Activated CD4-positive, alpha-beta T cell treated with anti-CD3 and anti-CD28 coated beads, Interleukin-2, amount 10 ng/mL, durations not matched to agents 7 days and 5 days (primary cell): ENCODE data around the gene CD36. TPM values are rescaled to one million over a fixed set of nuclear protein-coding genes. Genes with fewer than 3 reads are reported as not detected.

Experiments used
- CTCF ChIA-PET: fragments of 350-600 bp; sonication (Branson Sonifier 250); formaldehyde crosslinking; loops from one replicate; lab custom pipeline; 2021; ENCODE audit warnings: antibody characterized with exemption; lab: Charles Lee
- POLR2A ChIA-PET: fragments of 350-600 bp; sonication (Branson Sonifier 250); formaldehyde crosslinking; loops from one replicate; lab custom pipeline; 2021; ENCODE audit warnings: antibody characterized with exemption; lab: Charles Lee
- DNase-seq: peaks from one replicate; pipeline ENCODE4 v3.0.0-alpha.2; 2020
- H3K27ac Mint-ChIP-seq: one replicate; pipeline ENCODE4 v1.8.0; 2021; ENCODE audit warnings: mild to moderate bottlenecking, moderate library complexity, mixed read lengths
- H3K27me3 Mint-ChIP-seq: one replicate; pipeline ENCODE4 v1.8.0; 2021; ENCODE audit warnings: mixed read lengths
- H3K36me3 Mint-ChIP-seq: one replicate; pipeline ENCODE4 v1.8.0; 2021; ENCODE audit warnings: low read depth, mixed read lengths
- H3K4me1 Mint-ChIP-seq: one replicate; pipeline ENCODE4 v1.8.0; 2021; ENCODE audit warnings: mixed read lengths
- H3K4me3 Mint-ChIP-seq: one replicate; pipeline ENCODE4 v1.8.0; 2021; ENCODE audit warnings: mild to moderate bottlenecking, moderate library complexity, mixed read lengths
- H3K9me3 Mint-ChIP-seq: one replicate; pipeline ENCODE4 v1.8.0; 2021; ENCODE audit warnings: mixed read lengths
- total RNA-seq, 2 experiments: library from RNA; stranded (reverse); gene quantifications; one replicate each; pipeline ENCODE4 v1.2.3, GENCODE V29; 2021

Gene CD36
- total RNA-seq, 2 experiments from 2014 or later, result not detected

GRCh38 chr7:80703272-80703671 lies 64.8 kb downstream of the CD36 start:
- Mint-ChIP-seq H3K36me3 (no peaks in the 10 kb centered on the region), H3K27ac (no peak overlapping the region), H3K9me3 (no peaks in the 10 kb centered on the region), H3K4me1 (no peaks in the 10 kb centered on the region), H3K27me3 (no peaks in the 10 kb centered on the region), H3K4me3 (no peak overlapping the region)
- no peak for DNase-seq
- POLR2A ChIA-PET, result interaction anchor here (0.6 kb wide), 1 partner anchor 1329 kb away, joined by 3 read pairs; no protein-coding TSS in a partner anchor
- CTCF ChIA-PET, result no interaction called here

GRCh38 chr7:80705130-80705781 lies 66.8 kb downstream of the CD36 start:
- Mint-ChIP-seq H3K4me1 (no peaks in the 10 kb centered on the region), H3K27ac (no peak overlapping the region), H3K4me3 (no peak overlapping the region), H3K36me3 (no peaks in the 10 kb centered on the region), H3K9me3 (no peaks in the 10 kb centered on the region), H3K27me3 (no peaks in the 10 kb centered on the region)
- CTCF ChIA-PET, result no interaction called here
- POLR2A ChIA-PET, result no interaction called here
- no peak for DNase-seq

DNA sequence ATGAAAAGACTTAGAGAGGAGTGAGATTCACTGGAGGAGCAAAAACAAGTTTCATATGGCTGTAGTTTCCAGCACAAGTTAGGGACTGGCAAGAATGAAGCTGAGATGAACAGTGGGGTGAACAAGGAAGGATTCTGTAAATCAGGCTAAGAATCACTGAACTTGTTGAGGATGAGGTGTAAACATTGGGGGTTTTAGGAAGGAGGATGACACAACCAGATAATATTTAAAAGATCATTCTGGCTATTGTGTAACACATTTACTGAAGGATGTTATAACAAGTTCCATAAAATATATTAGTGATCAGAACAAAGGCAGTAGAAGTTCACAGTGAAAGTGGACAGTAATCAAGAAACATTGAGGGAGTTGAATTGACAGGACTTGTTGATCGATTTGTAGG lies 68.9 kb downstream of the CD36 start:
- Mint-ChIP-seq H3K27me3 (no peaks in the 10 kb centered on the region), H3K4me3 (no peak overlapping the region), H3K4me1 (no peaks in the 10 kb centered on the region), H3K27ac (no peak overlapping the region), H3K36me3 (no peaks in the 10 kb centered on the region), H3K9me3 (no peaks in the 10 kb centered on the region)
- ChIA-PET POLR2A (no interaction called here), CTCF (no interaction called here)
- no peak for DNase-seq

DNA sequence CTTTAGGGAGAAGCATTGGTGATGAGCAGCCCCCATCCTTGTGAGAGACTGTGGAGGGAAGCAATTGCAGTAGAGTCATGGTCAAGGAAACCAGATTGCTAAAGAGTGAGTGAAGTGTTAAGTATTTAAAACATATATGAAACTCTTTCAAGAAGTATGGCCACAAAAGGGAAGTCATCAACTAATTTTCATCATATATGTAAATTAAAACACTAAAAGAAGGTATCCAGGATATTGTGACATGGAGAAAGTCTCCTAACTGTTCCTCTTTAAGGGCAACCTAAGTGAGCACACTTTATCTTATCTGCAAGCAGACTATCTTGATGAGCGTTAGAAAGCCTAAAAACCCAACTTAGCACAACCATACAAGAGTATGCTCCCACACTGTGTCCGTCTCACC lies 69.7 kb downstream of the CD36 start:
- Mint-ChIP-seq H3K4me1 (no peaks in the 10 kb centered on the region), H3K27me3 (no peaks in the 10 kb centered on the region), H3K4me3 (no peak overlapping the region), H3K27ac (no peak overlapping the region), H3K9me3 (peaks cover 4% of the 10 kb centered on the region), H3K36me3 (no peaks in the 10 kb centered on the region)
- DNase-seq, result no peak
- POLR2A ChIA-PET, result no interaction called here
- CTCF ChIA-PET, result no interaction called here

DNA sequence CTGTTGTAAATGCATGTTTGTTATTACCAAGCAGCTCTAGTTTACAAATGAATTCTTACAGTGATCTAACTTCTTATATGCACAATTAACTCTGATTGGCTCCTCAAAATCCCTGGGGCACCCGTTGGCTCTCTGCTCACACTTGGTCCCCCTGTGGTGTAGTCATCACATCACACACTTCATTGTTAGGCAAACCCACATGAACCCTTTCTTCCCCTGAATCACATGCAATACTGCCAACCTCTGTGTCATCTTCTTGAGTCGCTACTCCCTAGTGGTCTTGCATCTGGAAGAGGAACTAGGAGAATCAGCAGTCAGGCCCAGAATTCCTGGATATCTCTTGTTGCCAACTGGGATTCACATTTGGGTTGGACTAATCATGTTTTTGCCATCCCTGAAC lies 73.1 kb downstream of the CD36 start:
- POLR2A ChIA-PET, result no interaction called here
- DNase-seq, result no peak
- no peaks in the 10 kb centered on the region for H3K36me3 Mint-ChIP-seq
- H3K27me3 Mint-ChIP-seq, result no peaks in the 10 kb centered on the region
- no peak overlapping the region for H3K27ac Mint-ChIP-seq
- no peaks in the 10 kb centered on the region for H3K4me1 Mint-ChIP-seq
- CTCF ChIA-PET, result no interaction called here
- no peak overlapping the region for H3K4me3 Mint-ChIP-seq
- peaks cover 4% of the 10 kb centered on the region for H3K9me3 Mint-ChIP-seq

DNA sequence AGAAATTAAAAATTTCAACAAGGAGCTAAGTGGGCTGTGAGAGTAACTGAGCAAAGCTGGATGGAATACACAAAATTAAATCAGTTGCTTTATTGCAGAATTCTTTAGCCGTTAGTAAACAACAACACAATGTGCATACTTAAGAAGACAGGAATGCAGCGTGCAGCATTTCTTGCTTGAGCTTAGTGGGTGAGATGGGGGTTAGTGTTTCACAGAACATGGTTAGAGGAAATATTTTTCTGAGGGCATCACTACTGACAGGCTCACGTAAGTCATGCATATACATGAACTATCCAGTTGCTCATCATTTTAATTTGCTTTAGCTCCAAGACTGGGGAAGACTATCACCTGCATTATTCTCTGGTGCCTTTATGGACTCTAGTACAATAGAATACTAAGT lies 80.8 kb downstream of the CD36 start:
- H3K4me1 Mint-ChIP-seq, result no peaks in the 10 kb centered on the region
- POLR2A ChIA-PET, result no interaction called here
- no peak for DNase-seq
- CTCF ChIA-PET, result no interaction called here
- H3K9me3 Mint-ChIP-seq, result no peaks in the 10 kb centered on the region
- H3K27me3 Mint-ChIP-seq, result no peaks in the 10 kb centered on the region
- H3K27ac Mint-ChIP-seq, result no peak overlapping the region
- H3K4me3 Mint-ChIP-seq, result no peak overlapping the region
- H3K36me3 Mint-ChIP-seq, result no peaks in the 10 kb centered on the region

DNA sequence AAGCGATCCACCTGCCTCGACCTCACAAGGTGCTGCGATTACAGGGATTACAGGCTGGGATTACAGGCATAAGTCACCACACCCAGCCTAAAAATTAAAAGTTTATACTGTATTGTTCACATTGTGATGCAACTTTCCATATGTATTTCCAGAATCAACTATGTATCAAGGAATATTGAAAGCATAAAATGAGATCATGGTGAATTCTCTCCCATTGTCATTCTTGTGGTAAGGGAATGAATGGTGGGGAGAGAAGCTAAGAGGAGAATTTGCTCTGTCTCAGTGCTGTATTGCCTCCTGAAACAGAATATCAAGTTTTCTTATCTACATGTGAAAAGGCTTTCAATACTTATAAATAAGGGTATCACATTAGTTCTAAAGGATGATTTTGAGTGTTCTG lies 81.7 kb downstream of the CD36 start:
- no peak for DNase-seq
- CTCF ChIA-PET, result no interaction called here
- H3K27me3 Mint-ChIP-seq, result no peaks in the 10 kb centered on the region
- H3K4me3 Mint-ChIP-seq, result no peak overlapping the region
- no peaks in the 10 kb centered on the region for H3K9me3 Mint-ChIP-seq
- POLR2A ChIA-PET, result no interaction called here
- H3K36me3 Mint-ChIP-seq, result no peaks in the 10 kb centered on the region
- H3K27ac Mint-ChIP-seq, result no peak overlapping the region
- no peaks in the 10 kb centered on the region for H3K4me1 Mint-ChIP-seq

DNA sequence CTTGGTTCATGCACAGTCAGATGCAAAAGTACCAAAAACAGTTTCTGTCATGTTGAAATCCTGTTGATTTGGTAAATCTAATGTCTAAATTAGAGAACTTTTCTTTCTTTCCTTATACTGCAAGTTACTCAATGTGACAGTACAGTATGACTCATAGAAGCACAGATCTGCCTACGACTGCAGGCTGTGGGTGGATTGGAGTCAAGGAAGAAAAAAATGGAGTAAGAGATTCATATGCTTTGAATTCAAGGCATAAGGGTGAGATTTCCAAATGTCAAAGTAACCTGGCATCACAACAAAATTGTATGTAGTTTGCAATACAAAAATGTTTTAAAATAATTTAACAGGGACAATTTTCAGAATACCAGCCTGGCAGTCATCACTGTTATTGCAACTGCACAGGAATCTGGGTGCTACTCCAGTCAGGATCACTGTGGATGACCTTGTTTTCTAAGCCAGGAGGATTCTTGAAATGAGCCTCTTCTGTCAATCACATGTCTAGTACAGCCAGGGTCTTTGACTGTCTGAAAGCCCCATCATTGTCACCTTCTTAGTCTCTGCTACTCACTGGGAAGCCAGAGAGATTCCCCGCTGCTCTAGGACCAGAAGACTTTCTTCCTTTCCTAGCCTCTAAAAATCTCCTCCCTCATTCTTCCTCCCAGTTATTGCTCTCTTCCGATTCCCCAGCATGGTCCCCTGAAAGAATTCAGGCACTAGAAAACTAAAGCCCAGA lies 83.6 kb downstream of the CD36 start:
- Mint-ChIP-seq H3K27ac (no peak overlapping the region), H3K27me3 (no peaks in the 10 kb centered on the region), H3K9me3 (no peaks in the 10 kb centered on the region), H3K4me1 (no peaks in the 10 kb centered on the region), H3K4me3 (no peak overlapping the region), H3K36me3 (no peaks in the 10 kb centered on the region)
- DNase-seq, result no peak
- ChIA-PET CTCF (no interaction called here), POLR2A (no interaction called here)

- Mint-ChIP-seq H3K27ac (no peak overlapping the region), H3K27me3 (no peaks in the 10 kb centered on the region), H3K9me3 (no peaks in the 10 kb centered on the region), H3K4me3 (no peak overlapping the region), H3K4me1 (no peaks in the 10 kb centered on the region), H3K36me3 (no peaks in the 10 kb centered on the region)
- ChIA-PET POLR2A (no interaction called here), CTCF (no interaction called here)
- no peak for DNase-seq
These were observed 84.3 kb downstream of the CD36 start for GRCh38 chr7:80722616-80723195.

DNA sequence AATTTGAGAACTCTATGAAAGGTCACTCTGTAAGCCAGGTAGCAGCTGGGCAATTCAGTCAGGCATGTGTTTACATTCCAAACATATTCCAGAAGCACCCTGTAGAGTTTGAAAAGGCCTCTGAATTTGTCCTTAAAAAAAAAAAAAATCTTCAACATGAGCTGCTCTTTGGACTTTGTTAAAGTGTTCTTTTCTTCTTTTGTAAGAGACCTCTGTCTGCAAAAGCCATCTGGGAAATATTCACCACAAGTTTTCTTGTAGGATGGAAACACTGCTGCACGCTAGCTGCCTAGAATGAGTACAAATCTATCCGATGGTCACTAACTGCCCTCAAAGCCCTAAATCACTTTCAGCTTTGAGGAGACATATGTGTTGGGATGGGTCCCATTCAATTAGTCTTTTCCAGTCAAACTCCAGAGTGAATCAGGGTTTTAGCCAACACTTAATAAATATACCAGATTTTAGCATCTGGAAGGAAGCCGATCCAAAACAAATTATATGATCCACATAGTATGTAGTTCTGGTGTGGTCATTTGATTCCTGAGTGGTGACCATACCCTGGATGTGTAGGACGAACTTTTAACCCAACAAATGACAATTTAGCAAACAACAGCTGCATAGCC lies 85.9 kb downstream of the CD36 start:
- no peak for DNase-seq
- no peak overlapping the region for H3K4me3 Mint-ChIP-seq
- no peak overlapping the region for H3K27ac Mint-ChIP-seq
- CTCF ChIA-PET, result no interaction called here
- no peaks in the 10 kb centered on the region for H3K4me1 Mint-ChIP-seq
- H3K9me3 Mint-ChIP-seq, result no peaks in the 10 kb centered on the region
- no peaks in the 10 kb centered on the region for H3K27me3 Mint-ChIP-seq
- POLR2A ChIA-PET, result no interaction called here
- no peaks in the 10 kb centered on the region for H3K36me3 Mint-ChIP-seq

GRCh38 chr7:80725181-80725611 lies 86.8 kb downstream of the CD36 start:
- ChIA-PET CTCF (no interaction called here), POLR2A (no interaction called here)
- Mint-ChIP-seq H3K9me3 (no peaks in the 10 kb centered on the region), H3K4me1 (no peaks in the 10 kb centered on the region), H3K27ac (no peak overlapping the region), H3K27me3 (no peaks in the 10 kb centered on the region), H3K4me3 (no peak overlapping the region), H3K36me3 (no peaks in the 10 kb centered on the region)
- no peak for DNase-seq
